Activated naive CD8-positive, alpha-beta T cell treated with anti-CD3 and anti-CD28 coated beads, Interleukin-2, amount 50 U/mL, for 16 hours (primary cell): ENCODE data around the gene FAP.

Experiments
- DNase-seq: peaks from one replicate; pipeline ENCODE4 v3.0.0-alpha.2; 2020; ENCODE audit warnings: low read depth, low spot score

Gene FAP, protein sequence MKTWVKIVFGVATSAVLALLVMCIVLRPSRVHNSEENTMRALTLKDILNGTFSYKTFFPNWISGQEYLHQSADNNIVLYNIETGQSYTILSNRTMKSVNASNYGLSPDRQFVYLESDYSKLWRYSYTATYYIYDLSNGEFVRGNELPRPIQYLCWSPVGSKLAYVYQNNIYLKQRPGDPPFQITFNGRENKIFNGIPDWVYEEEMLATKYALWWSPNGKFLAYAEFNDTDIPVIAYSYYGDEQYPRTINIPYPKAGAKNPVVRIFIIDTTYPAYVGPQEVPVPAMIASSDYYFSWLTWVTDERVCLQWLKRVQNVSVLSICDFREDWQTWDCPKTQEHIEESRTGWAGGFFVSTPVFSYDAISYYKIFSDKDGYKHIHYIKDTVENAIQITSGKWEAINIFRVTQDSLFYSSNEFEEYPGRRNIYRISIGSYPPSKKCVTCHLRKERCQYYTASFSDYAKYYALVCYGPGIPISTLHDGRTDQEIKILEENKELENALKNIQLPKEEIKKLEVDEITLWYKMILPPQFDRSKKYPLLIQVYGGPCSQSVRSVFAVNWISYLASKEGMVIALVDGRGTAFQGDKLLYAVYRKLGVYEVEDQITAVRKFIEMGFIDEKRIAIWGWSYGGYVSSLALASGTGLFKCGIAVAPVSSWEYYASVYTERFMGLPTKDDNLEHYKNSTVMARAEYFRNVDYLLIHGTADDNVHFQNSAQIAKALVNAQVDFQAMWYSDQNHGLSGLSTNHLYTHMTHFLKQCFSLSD

DNA sequence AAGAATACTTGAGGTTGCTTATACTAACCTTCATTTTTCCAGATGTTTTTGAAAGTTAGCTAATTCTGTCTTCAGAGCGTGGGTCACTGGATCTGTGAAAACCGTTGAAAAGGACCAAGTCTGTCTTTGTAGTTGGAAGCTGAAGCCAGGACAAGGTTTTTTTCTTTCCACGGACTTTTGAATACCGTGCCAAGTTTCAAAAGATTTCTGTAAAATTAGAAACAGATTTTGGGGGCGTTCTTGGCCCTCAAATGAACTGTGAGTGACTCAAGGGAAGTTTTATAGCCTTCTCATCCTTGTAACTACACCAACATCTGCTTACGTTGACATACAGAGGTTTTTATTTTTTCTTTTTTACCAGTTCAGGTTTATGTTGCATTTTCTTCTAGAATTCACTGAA, at the start of gene FAP:
TSS of gene FAP (minus strand) at position 152 of the 400 bp plus-strand sequence. CDS start at position 34, 118 bp downstream.
- no peak for DNase-seq

DNA sequence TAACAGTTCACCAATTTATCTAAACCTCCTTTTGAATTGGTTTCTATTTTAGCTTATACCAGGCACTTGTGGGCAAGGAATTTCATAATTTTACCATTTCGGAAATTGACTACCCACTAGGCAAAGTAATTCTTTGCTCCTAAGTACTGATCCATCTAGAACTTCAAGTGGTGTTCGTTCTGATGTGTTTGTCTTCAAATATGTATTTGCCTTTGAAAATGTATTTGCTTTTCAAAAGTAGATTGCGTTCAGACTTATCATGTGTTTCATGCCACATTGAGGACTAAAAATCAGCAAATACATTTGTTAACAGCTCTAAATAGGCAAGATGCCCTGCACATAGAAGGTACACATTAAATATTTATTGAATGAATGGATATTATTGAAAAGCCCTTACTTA, 48.5 kb upstream of the FAP start:
- no peak for DNase-seq

DNA sequence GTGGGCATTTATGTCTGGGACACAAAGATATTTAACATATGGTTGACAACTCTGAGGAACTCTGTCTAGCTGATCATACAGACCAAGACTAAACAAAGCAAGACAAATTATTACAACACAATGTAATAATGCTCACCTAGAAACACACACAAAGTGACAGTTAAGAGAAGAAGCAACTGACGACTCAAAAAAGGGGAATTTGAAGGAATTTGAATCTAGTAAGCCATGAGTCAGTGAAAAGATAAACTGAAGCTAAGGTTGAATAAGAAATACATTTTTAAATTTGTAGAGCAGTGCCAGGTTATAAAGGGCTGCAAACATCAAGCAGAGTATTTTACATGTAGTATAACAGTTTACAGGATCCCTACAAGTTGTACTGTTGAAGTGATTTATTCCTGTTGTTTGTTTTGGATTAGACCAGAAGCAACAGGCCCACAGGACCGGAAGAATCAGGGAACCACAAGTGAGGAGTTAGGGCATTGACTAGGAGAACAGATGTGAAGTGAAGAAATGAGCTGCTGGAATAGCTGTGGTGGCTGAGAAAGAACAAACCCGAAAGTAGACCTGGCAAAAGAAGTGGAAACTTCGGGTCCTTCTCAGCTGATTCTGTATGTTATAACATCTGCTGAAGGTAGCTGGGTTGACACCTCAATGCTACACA, 39.6 kb upstream of the FAP start:
- DNase-seq: no peak

DNA sequence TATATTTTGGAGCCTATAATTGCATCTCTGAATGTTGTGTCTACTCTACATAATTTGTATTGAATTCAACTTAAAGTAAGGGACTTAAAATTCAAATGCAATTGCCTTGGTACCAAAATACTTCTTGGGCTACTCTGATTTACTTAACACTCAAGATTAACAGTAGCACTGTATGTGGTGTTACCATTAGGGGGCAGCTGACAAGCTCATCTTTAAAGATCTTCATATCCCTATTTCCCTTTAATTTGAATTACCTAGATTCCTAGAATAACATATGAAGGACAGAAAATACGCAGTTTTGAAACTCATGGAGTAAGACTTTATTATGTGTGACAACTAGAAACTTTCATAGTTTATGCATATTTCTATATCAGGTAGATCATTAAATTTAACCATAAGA, 37.4 kb upstream of the FAP start:
- DNase-seq: no peak

DNA sequence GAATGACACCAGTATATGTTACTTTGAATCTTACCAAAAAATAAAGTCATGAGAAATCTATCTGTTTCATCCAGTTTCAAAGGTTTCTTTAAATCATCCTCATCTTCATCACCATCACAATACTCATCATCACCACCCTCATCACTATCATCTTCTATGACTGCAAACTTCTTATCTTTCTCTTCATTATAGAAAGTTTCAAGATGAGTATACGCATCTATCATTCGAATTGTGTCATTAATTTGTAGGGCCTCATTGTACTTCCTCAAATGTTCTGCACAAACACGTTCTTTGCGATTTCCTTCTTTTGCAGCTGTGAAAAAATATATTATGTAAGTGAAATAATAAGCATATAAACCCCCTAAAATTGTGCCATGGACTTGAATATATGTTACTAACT, 34.1 kb upstream of the FAP start:
- no peak for DNase-seq

DNA sequence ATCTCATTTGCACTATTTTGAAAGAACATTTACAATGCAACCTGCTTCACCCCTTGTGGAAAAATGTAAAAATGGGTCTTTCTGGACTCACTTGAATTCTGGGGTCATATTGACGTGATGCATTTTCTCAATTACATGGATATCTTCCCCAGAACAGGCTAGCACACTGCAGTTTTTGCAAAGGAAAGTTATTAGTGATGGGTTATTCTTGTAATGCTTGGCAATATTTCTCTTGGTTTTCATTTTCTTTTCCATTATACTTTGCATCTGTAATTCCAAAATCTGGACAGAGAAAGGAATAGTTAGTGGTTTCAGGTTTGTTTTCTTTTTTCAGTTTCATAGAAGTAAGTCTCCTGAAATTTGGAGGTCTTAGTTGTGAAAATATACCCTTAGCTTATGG, 24.8 kb upstream of the FAP start:
- no peak for DNase-seq

DNA sequence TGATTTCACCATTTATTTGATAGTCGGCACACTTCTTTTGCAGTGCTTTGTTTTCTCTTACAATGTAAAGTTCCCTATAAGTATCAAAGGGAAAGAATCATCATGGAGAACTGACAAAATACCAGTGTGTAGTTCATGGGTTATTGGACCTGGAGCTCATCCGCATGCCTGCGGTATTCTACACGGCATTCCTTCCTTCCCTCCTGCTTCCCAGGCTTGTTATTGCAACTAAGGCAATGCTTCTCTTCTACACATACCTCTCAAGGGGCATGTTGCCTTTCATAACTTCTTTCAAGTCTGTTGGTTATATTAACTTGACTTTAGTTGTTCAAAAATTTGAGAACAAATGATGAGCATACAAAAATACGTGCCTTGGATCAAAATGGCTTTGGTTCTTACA, 24.3 kb upstream of the FAP start:
- DNase-seq: no peak

DNA sequence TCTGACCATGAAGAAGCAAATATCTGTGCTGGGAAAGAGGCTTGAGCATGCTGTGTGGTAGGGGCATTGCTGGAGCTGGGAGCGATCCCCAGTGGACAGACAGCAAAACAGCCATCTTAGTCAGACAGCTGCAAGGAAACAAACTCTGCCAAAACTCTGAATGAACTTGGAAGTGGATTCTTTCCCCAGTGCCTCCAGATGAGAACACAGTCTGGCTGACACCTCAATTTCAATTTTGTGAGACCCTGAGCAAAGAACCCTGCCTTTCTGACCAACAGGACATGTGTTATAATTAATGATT, 23.2 kb upstream of the FAP start:
- DNase-seq: no peak

DNA sequence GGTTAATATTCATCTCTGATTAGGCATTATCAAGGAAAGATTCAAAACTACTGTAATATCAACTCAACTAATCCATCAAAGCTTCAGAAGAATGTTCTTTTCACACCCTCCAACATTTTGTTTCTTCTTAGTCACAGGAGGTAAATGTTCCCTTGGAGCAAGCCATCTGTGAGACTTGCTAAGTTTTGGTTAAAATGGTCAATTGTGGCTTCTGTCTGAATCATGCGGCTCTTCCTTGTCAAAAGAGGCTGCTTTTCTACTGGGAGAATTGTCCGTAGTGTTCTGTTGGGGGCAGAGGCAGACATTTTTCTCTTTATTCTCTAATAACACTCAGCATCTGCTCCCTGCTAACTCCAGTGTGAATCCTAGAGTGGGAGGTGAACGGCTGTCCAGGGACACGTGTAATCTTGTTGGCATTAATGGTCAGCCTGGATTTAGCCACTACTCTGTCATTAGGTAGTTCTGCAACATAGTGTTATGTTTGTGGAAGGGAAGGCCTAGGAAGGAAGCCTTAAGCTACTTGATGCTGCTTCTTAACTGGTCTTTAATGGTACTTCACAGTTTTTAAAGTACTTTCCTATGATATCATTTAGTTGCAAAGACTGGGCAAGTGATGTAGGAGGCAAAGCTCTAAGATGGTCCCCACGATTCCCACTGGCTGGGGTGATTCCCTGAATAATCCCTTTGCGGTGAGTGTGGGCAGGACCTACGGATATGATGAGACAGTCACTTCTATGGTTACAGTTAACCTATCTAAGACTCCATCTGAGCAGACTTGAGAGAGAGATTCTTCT, 22.6 kb upstream of the FAP start:
- DNase-seq: no peak

DNA sequence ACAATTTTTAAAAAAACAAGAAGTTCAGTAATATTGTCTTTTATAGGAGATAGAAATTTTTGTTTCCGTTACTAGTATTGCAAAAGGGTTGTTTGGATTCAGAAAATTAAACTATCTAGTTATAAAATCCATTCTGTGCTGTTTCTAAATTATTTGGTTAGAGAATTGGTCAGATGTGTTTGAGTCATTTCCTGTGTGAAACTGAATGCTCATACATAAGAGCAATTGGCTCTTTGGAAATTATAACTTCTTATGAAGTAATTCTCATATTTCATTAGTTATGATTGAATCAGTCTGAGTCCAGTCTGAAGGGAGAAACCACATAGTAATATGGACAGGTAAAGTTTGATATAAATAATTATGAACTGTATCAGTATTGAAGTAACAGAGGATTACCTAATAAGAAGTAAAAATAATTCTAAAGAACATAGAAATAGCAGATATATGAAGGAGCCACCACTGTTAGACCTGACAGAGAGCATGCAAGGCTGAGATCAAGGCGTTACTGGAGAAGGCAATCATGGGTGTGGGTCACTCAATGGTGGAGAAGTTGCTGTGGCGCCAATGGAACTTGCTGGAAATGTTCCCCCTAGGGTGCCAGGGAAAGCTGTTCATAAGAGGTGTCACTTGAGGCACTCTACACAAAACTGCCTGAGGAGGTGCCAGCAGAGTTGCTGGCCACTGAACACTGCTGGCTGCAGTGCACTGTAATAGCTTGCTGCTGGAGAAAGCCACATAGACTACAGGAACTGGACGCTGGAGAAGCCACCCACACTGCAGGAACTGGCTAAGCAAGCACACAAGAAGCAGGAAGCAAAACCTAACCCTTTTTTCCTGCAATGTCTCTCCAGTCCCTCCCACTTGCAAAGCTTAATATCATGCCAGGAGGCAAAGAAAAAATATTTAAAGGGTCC, 18.0 kb upstream of the FAP start:
- DNase-seq: no peak

DNA sequence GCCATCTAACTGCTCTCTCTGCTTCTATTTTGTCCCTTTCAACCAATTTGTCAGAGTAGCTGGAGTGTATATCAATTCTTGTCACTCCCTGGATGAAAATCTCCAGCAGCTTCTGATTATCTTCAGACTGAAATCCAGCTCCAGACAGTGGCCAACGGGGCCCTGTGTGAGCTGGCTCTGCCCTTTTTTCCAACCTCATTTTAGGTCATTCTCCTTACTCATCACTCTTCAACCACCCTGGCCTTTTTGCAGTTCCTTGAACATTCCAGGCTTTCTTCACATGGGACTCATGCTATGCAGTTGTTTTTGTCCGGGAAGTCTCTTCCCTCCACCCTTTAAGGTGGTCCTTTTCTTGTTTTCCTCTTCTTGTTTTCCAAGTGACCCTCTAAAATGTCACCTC, 15.4 kb upstream of the FAP start:
- no peak for DNase-seq

DNA sequence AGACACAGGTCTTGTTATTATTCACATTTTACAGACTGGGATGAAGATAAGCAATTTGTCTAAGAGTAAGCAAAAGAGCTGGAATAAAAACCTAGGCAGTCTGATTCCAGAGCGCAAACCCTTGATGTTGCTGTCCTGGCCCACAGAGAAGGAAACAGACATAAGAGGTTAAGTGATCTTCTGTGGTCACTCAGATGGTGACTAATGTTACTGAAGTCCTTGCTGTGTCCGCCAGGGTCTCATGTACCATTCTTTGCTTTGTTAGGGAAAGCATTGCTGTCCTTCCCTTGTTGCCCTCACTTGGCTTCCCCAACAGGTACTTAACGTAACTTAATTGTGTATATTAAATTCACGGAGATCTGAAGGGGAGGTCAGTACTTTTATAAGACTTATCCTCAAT, 14.9 kb upstream of the FAP start:
- DNase-seq: no peak

DNA sequence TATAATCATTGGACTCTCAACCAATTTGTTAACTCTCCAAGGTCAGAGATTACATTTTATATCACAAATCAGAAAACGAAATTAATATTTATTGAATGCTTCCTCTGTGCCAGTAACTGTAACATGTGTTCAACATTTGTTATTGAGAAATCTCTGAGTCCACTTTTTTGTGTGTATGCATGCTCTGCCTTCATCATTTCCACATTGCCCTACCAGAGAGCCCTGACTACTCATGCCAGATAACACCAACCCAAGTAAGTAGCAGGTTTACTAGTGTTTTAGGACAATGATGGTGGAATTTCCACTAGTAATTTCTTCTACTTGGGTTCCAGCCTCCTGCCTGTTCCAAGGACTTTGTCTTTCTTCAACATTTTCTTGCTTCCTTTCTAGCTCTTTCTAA, 14.2 kb upstream of the FAP start:
- no peak for DNase-seq

DNA sequence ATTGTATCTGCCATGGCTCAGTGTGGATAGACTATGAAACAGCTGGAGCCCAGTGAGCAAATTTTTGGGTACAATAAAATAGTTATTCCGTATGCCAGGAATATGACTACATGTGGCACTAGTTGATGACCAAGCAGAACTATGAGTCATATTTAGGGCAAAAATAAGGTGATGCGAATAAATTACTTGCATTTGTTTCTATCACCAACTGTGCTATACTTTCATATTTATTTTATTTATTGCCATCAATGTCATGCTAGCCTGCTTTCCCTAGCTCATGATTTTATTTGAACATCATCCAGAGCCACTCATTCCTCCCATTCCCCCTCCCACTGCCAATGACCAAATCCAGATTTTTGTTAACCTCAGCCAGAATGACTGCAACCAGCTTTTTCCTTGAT, 13.3 kb upstream of the FAP start:
- no peak for DNase-seq

DNA sequence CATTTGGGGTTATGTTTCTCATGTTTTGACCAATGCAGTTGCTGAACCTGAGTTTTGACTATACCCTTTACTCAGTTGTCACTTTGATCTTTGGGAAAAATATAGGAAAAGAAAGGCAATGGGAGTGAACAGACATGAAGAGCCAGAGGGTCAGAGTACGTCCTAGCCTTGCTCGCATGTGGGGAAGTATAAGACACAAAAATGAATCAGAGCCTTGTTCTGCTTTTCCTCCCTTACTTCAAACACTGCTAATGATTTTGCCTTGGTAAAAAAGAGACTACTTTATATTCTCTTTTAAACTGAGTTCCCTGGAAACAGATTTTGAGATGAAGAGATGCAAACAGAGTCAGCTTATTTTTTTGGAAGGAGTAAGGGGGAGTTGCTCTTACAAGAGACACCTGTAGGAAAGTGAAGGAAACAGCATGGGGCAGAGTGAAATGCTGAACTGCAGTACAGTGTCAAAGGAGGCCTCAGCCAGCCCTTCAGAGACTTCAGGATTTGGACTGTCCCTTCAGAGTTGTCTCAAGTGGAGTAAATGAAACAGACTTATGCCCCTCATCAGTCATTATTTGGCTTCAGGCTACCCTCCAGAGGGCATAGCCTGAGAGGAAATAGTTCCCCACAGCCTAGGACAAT, 11.1 kb upstream of the FAP start:
- no peak for DNase-seq

DNA sequence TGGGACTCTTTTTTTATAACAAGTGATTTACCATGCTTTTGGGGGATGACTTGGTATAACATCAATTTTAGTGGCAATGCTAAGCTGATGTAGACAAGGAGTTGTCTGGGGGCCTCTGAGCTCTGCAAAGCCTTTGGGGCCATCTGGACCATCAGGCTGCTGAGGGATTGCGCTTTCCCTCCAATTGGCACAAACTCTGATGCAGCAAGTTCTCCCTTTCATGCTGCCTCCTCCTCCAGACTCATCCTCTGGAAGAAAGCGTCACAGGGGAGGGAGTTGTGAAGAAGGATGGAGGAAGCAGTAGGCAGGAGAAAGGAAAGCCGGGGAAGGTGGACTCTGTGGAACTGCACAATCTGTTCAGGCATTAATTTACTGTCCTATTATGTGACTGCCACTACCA, 10.2 kb upstream of the FAP start:
- DNase-seq: no peak

DNA sequence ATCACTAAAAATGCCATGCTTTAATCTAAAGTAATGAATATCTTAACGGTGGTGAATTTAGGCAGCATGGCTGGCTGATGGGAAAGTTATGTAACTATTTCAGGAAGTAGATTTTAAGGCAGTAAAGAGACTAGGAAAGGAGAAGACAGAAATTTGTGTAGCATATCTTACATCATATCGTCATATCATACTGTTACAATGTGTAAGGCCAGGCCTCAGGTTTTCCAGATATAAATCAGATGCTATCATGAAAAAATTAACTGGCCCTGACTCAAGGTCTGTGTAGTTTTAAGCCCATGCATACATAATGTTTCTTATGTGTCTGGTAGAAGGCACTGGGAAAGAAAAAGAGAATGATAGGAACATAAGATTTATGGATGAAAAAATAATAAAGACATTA, 8.9 kb upstream of the FAP start:
- no peak for DNase-seq

DNA sequence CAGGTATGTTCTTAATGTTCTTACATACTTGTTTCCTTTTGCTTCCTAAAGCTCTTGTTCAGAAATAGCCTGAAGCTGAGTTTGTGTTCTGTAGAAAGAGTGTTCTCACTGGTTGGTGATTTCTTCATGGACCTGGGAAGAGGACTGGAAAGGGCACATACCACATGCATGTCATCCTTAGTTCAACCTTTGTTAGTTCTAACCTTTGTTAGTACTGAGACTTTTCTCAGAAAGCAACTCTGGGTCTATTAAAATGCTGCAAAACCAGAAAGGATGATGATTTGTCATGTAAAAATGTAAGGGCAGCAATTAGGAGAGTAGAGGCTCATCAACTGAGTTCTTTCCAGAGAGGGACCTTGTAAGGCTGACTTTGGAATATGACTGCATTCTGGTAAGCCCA, 2.5 kb upstream of the FAP start:
- DNase-seq: no peak

DNA sequence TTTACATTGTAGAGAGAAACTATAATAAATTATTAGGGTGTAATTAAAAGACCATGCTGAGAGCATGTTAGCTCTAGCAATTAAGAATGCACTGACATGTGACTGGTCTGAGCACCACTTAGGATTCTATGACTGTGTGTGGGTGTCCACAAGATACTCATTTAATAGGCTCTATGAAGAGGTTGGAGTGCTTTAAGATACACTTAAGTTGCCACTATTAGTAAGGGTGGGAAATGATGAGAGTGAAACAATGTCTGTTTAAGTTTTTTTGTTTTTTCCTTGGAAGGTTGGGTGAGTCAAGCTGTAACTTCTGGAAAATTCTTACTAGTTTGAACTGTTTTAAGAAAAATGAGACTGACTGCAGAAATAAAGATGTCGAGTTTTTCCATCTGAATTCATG, 1.8 kb upstream of the FAP start:
- no peak for DNase-seq

DNA sequence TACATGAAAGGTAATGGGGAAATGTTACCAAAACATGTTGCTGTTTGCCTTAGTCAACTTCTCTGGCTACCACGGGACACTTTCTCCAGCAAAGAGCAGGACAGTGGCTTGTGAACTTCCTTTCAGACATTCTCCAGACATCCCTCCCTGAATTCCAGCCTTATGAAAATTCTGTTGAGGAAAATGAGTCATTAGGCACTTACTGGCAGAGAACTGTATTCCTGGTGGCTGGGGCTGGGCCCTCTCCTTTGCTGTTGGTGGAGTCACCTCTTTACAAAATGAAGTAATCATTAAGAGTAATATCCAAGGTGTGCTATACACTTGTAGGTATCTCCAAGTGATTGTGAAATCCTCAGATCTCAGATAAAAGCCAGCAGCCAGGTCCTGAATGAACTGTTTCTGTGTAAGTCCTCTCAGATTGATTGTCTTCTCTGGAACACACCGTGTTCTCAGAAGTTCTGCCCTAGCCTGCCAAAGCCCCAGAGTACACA, 1.3 kb upstream of the FAP start:
- DNase-seq: no peak
